Thyroid gland (tissue), 4 donors: ENCODE results near the gene RRAD. TPM values are rescaled to one million over a fixed set of nuclear protein-coding genes. Genes with fewer than 3 reads are reported as not detected.

Experiments used
- DNase-seq, 2 donors: peaks; one replicate each; pipeline ENCODE4 v3.0.0-alpha.2; 2019
- H3K27ac ChIP-seq, 3 donors: fragments of 200-600 bp; sonication (generic); 1 replicate in 2 of 3; 2 replicates in 1 of 3; pipeline ENCODE4 v1.5.1; 2016 to 2019; ENCODE audit warnings: mild to moderate bottlenecking in 1 of 3, moderate library complexity in 1 of 3
- H3K27me3 ChIP-seq: fragments of 200-600 bp; sonication (generic); one replicate; pipeline ENCODE4 v1.5.1; 2019
- H3K36me3 ChIP-seq, 2 donors: fragments of 200-600 bp; sonication (generic); one replicate each; pipeline ENCODE4 v1.5.1; 2016 to 2019
- H3K4me1 ChIP-seq, 2 donors: fragments of 200-600 bp; sonication (generic); one replicate each; pipeline ENCODE4 v1.5.1; 2017 to 2019
- H3K4me3 ChIP-seq, 3 donors: fragments of 200-600 bp; sonication (generic); replicated peaks in 1 of 3; 1 replicate in 2 of 3; 2 replicates in 1 of 3; pipeline ENCODE4 v1.5.1; 2016; ENCODE audit warnings: mild to moderate bottlenecking in 1 of 3
- H3K9me3 ChIP-seq: fragments of 200-600 bp; sonication (generic); one replicate; pipeline ENCODE4 v1.5.1; 2017
- POLR2A ChIP-seq, 2 donors: fragments of 450-650 bp; IDR thresholded peaks; one replicate each; pipeline ENCODE4 v1.6.1; 2017; ENCODE audit warnings: antibody characterized with exemption in 2 of 2, mild to moderate bottlenecking in 2 of 2, moderate library complexity in 1 of 2
- WGBS, 2 donors: methylation state at CpG; one replicate each; pipeline ENCODE4 v1.1.5; 2017; 5-methylcytosine and 5-hydroxymethylcytosine counted together
- intact Hi-C: fragments of 100-400 bp; cut with DNase I; formaldehyde crosslinking; loops from one replicate; pipeline ENCODE4 v1.15.1; 2023
- total RNA-seq, 4 donors: library from RNA; depleted of rRNA; stranded (reverse); fragments of >200 nt; gene quantifications; one replicate each; pipeline ENCODE4 v1.2.3, GENCODE V29; 2016
- TF ChIP-seq, protein P1 (sequence below), 6 experiments: fragments of 200-600 bp in 3 of 6; fragments of 450-650 bp in 3 of 6; sonication (generic) in 3 of 6; IDR thresholded peaks; one replicate each; pipeline ENCODE4 v1.5.1; 2016 to 2019; ENCODE audit warnings: antibody characterized with exemption in 6 of 6, mild to moderate bottlenecking in 2 of 6, inconsistent platforms in 1 of 6, moderate library complexity in 1 of 6

The RRAD gene
- total RNA-seq, 4 donors from 2014 or later = 6.1 to 15.6 (median 10.9) TPM

- Histone ChIP-seq H3K27me3 (no peaks in the 10 kb centered on the region), H3K4me1 (no peaks in the 10 kb centered on the region), H3K4me3 (no peak overlapping the region), H3K36me3 (no peaks in the 10 kb centered on the region), H3K27ac (no peak overlapping the region), H3K9me3 (no peaks in the 10 kb centered on the region)
- DNase-seq = peak; percentile 81 to 86
- TF ChIP-seq, protein P1, sequence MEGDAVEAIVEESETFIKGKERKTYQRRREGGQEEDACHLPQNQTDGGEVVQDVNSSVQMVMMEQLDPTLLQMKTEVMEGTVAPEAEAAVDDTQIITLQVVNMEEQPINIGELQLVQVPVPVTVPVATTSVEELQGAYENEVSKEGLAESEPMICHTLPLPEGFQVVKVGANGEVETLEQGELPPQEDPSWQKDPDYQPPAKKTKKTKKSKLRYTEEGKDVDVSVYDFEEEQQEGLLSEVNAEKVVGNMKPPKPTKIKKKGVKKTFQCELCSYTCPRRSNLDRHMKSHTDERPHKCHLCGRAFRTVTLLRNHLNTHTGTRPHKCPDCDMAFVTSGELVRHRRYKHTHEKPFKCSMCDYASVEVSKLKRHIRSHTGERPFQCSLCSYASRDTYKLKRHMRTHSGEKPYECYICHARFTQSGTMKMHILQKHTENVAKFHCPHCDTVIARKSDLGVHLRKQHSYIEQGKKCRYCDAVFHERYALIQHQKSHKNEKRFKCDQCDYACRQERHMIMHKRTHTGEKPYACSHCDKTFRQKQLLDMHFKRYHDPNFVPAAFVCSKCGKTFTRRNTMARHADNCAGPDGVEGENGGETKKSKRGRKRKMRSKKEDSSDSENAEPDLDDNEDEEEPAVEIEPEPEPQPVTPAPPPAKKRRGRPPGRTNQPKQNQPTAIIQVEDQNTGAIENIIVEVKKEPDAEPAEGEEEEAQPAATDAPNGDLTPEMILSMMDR (IDR thresholded peaks at IDR 0.05) = peak; percentile 36 to 82 (median 76)
- no peak for TF ChIP-seq POLR2A (IDR thresholded peaks at IDR 0.05)
- intact Hi-C loops = no loop called here
- 17% methylated on average over 8 of the region's 8 CpGs for WGBS, 2 donors
Observed at GRCh38 chr16:66954097-66954659, 28.8 kb upstream of the RRAD start.

- no peak for DNase-seq
- Histone ChIP-seq H3K36me3 (no peaks in the 10 kb centered on the region), H3K27me3 (no peaks in the 10 kb centered on the region), H3K27ac (no peak overlapping the region), H3K9me3 (no peaks in the 10 kb centered on the region), H3K4me3 (no peak overlapping the region), H3K4me1 (peaks cover 3 to 6% of the 10 kb centered on the region in 2 donors)
- 83 to 87% methylated on average over 10 of the region's 10 CpGs for WGBS, 2 donors
- TF ChIP-seq POLR2A (IDR thresholded peaks at IDR 0.05) = no peak
- TF ChIP-seq, protein P1 (IDR thresholded peaks at IDR 0.05) = no peak
- intact Hi-C loops = no loop called here
Observed at GRCh38 chr16:66953462-66954096, 28.2 kb upstream of the RRAD start.

GRCh38 chr16:66952430-66953110, 27.2 kb upstream of the RRAD start:
- no peak for TF ChIP-seq POLR2A (IDR thresholded peaks at IDR 0.05)
- TF ChIP-seq, protein P1 (IDR thresholded peaks at IDR 0.05) = no peak
- 77 to 87% methylated on average over 7 of the region's 7 CpGs for WGBS, 2 donors
- H3K4me1 ChIP-seq = peaks cover 8 to 10% of the 10 kb centered on the region in 2 donors
- no peak for DNase-seq
- no peaks in the 10 kb centered on the region for H3K36me3 ChIP-seq
- intact Hi-C loops = no loop called here
- H3K4me3 ChIP-seq = no peak overlapping the region
- no peaks in the 10 kb centered on the region for H3K9me3 ChIP-seq
- no peaks in the 10 kb centered on the region for H3K27me3 ChIP-seq
- H3K27ac ChIP-seq = no peak overlapping the region

- Histone ChIP-seq H3K4me3 (no peak overlapping the region), H3K27me3 (no peaks in the 10 kb centered on the region), H3K36me3 (no peaks in the 10 kb centered on the region), H3K4me1 (peaks cover 10 to 11% of the 10 kb centered on the region in 2 donors), H3K27ac (no peak overlapping the region), H3K9me3 (no peaks in the 10 kb centered on the region)
- intact Hi-C loops = no loop called here
- no peak for DNase-seq
- no peak for TF ChIP-seq POLR2A (IDR thresholded peaks at IDR 0.05)
- TF ChIP-seq, protein P1 (IDR thresholded peaks at IDR 0.05) = no peak
- 78 to 80% methylated on average over 4 of the region's 4 CpGs for WGBS, 2 donors
Observed at GRCh38 chr16:66950971-66951790, 25.8 kb upstream of the RRAD start.
